Effector CD8-positive, alpha-beta T cell (primary cell): ENCODE measurements around the gene WSCD1.

ENCODE experiments used
- DNase-seq: peaks from one replicate; lab custom pipeline; 2025; lab: John Stamatoyannopoulos, UW

Gene WSCD1

DNA sequence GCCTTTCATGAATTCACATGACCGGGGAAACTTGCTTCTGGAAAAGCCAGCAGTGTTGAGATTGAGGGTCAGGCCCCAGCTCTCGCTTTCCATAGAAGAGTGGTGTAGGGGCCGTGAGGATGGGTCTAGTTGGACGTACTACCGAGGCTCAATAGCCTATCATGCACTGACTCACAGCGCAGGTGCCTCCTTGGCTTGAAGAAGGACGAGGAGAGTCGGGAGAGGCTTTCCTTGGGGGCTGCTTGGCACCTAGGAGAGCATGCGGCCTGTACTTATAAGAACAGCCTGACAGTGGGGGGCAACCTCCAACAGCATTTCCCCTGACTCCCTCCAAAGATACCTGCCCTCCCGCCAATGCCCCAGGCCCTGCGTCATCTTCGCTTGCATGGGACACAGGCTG, 37.6 kb downstream of the WSCD1 start:
- no peak for DNase-seq

- no peak for DNase-seq
These were observed 38.2 kb downstream of the WSCD1 start for GRCh38 chr17:6108382-6108781.

- DNase-seq: no peak
These were observed 38.8 kb downstream of the WSCD1 start for GRCh38 chr17:6108987-6109386.

GRCh38 chr17:6109536-6109935, 39.4 kb downstream of the WSCD1 start:
- no peak for DNase-seq

DNA sequence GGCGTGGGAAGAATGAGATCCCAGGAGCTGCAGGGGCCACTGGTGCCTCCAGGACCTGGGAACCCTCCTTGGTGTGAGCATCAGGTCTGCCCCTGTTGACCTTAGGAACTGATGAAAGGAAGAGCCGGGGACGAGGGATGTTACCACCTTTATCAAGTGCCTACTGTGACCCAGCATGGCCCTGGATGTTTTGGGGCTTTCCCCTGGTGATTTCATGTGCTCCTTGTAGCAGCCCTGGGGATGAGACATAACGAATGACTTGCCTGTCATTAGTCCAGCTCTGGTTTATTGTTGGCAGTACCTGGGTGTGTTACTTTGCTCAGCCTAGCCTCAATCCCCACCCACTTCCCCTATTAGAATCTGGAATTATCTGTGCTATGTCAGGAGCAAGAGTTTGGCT, 39.9 kb downstream of the WSCD1 start:
- DNase-seq: no peak

DNA sequence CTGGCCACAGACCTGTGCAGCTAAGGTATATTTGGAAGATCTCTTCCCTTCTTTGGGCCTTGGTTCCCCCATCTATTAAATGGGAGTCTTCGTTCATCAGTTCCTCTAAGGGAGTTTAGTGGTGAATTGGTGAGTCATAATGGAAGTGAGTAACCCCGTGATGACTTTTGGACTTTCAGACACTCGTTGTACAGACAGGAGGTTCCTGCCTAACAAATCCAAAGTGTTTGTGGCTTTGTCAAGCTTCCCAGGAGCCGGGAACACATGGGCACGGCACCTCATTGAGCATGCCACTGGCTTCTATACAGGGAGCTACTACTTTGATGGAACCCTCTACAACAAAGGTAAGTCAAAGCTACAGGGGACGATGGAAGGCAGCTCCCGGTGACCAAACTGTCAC, 40.4 kb downstream of the WSCD1 start:
- DNase-seq: no peak

- no peak for DNase-seq
These were observed 50.2 kb downstream of the WSCD1 start for GRCh38 chr17:6120351-6120750.

GRCh38 chr17:6124856-6125255, 54.7 kb downstream of the WSCD1 start:
- no peak for DNase-seq

- no peak for DNase-seq
These were observed 56.6 kb downstream of the WSCD1 start for GRCh38 chr17:6126768-6127167.

GRCh38 chr17:6134721-6135120, 64.5 kb downstream of the WSCD1 start:
- DNase-seq: no peak

DNA sequence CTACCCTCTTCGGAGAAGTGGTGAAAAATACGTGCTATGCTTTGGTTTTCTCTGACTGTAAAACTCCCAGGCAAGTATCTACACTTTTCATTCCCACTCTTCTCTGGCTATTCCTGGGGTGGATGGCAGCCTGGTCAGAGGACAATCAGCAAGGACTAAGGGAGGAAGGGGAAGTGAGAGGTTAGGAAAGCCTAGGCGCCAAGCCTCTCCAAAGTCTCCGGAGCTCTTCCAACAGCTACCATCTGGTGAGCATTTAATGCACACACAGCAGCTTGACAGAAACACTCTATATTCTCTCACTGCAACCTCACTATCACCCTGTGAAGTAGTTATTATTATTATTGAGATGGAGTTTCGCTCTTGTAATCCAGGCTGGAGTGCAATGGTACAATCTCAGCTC, 65.1 kb downstream of the WSCD1 start:
- no peak for DNase-seq

GRCh38 chr17:6135996-6136395, 65.8 kb downstream of the WSCD1 start:
- DNase-seq: no peak

DNA sequence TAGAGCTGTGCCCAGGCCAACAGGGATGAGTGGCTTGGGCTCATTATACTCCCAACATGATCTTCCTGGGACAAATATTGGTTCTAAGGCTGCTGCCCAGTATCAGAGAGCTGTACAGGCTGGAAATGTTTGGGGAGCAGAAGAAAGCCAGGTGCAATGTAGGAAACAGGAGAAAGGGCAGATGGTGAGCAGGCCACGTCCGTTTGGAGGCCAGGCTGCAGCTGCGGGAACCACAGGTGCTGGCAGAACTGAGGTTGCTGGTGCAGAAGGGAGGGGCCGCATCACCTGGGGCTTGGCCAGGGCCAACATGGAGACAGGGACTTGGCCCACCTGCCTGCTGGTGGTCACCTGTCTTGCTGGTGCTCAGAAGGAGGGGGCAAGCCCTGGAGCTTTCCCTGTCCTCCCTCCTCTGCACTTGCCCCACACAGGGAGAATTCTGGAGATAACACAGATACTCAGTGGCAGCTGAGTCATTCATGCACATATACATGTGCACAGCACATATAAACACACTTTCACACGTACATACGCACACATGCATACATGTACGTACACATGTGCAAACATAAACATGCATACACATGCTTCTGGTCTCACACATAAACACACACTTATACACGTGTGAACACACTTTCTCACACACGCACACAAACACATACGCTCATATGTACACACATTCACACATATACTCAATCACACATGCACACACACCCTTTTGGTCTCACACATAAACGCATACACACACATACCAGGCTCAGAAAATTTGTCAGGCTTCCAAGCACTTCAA, 67.7 kb downstream of the WSCD1 start:
- no peak for DNase-seq

GRCh38 chr17:6138761-6139446, 68.7 kb downstream of the WSCD1 start:
- DNase-seq: no peak

- no peak for DNase-seq
These were observed 69.3 kb downstream of the WSCD1 start for GRCh38 chr17:6139447-6139832.

- DNase-seq: no peak
These were observed 70.0 kb downstream of the WSCD1 start for GRCh38 chr17:6140188-6140587.

DNA sequence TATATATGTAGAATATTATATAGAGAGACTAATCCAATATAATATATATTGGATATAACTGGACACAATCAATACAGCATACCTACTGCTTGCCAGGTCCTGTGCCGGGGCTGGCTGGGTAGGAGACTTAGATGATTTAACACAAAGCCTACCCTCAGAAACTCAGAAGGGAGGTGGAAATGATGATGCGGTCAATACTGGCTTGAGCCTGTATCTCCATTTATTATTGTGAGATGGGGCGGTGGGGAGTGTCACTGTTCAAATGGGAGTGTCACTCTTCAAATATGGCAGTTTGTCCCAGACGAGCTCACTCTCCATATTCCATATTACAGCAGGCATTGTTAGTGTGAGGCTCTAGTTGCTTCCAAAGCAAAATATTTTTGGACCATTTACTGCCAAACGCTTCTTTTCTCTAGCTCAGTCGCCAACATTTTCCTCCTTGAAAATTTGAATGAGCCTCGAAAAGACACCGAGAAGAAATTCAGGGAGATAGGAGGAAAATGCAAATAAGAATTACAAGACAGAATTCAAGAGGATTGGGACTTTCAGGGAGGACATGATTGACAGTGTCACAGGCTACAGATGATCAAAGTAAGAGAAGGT, 70.7 kb downstream of the WSCD1 start:
- no peak for DNase-seq

- no peak for DNase-seq
These were observed 72.5 kb downstream of the WSCD1 start for GRCh38 chr17:6142701-6143100.

DNA sequence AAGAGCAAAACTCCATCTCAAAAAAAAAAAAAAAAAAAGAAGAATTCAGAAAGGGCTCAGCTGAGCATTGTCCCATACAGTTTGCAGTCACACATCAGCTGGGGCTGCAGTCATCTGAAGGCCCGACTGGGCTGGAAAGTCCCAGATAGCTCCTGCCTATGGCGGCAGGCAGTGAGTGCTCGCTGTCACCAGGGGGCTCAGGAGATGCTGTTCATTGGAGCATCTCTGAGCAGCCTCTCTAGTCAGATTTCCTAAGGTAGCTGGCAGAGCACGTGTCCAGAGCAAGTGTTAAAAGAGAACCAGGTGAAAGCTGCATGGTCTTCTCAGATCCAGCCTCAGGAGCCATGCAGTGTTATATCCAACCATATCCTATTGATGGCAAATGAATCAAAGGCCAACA, 75.8 kb downstream of the WSCD1 start:
- no peak for DNase-seq

- no peak for DNase-seq
These were observed 76.9 kb downstream of the WSCD1 start for GRCh38 chr17:6147042-6147441.

GRCh38 chr17:6153375-6153774, 83.2 kb downstream of the WSCD1 start:
- DNase-seq: no peak

- DNase-seq: no peak
These were observed 87.5 kb downstream of the WSCD1 start for GRCh38 chr17:6157716-6158115.

DNA sequence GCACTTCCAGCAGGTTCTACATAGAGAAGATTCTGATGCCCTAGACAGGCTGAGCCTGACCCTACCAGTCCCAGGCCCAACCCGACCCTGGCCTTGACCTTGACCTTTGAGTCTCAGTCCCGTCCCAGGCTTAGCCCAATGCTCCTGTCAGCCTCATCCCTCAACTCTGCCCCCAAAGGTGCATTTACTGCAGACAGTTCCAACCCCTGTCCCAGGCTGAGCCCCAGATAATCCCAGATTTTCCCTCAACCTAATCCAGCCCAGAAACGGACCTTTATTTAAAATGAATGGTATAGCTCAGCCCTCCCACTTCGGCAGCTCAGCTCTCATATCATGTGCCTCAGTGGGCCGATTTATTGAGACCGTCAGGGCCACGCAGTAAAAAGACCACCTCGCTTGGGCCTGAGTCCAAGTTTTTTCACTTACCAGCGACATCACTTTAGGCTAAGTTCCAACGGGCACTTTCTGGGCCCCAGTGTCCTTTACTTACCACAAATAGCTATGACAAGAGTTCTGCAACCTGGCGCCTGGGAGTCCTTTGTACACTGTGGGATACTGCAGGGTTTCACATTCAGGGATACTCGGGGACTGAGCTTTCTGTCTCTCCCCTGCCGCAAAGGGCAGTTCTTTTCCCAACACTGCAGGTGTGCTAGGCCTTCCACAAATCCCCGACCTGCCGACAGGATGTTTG, 89.5 kb downstream of the WSCD1 start:
- no peak for DNase-seq
